Thyroid gland (tissue), 4 donors: ENCODE results near the gene LHFPL2.

ENCODE experiments used
- CTCF ChIP-seq, 6 experiments: fragments of 200-600 bp in 3 of 6; fragments of 450-650 bp in 3 of 6; sonication (generic) in 3 of 6; IDR thresholded peaks; one replicate each; pipeline ENCODE4 v1.5.1; 2016 to 2019; ENCODE audit warnings: antibody characterized with exemption in 6 of 6, mild to moderate bottlenecking in 2 of 6, inconsistent platforms in 1 of 6, moderate library complexity in 1 of 6
- POLR2A ChIP-seq, 2 donors: fragments of 450-650 bp; IDR thresholded peaks; one replicate each; pipeline ENCODE4 v1.6.1; 2017; ENCODE audit warnings: antibody characterized with exemption in 2 of 2, mild to moderate bottlenecking in 2 of 2, moderate library complexity in 1 of 2

GRCh38 chr5:78549043-78549442, 99.5 kb downstream of the LHFPL2 start:
- TF ChIP-seq CTCF (IDR thresholded peaks at IDR 0.05) (no peak), POLR2A (IDR thresholded peaks at IDR 0.05) (no peak)
